Activated T-cell treated with anti-CD3 and anti-CD28 coated beads for 24 hours (primary cell): ENCODE data around the gene OIT3.

Experiments used
- DNase-seq: peaks from one replicate; pipeline ENCODE4 v3.0.0-alpha.2; 2020; ENCODE audit warnings: low read depth

The OIT3 gene

GRCh38 chr10:72893136-72893798 lies at the start of gene OIT3:
Gene OIT3 (plus strand): TSS chr10:72893739. CDS start chr10:72893799, 60 bp downstream.
- no peak for DNase-seq

GRCh38 chr10:72846238-72846637 lies 47.3 kb upstream of the OIT3 start:
- no peak for DNase-seq

- DNase-seq, result no peak
Measured at GRCh38 chr10:72847681-72848080, 45.9 kb upstream of the OIT3 start.

GRCh38 chr10:72850861-72851260 lies 42.7 kb upstream of the OIT3 start:
- no peak for DNase-seq

GRCh38 chr10:72851509-72851908 lies 42.0 kb upstream of the OIT3 start:
- DNase-seq, result no peak

- DNase-seq, result no peak
Measured at GRCh38 chr10:72852508-72852907, 41.0 kb upstream of the OIT3 start.

GRCh38 chr10:72855129-72855528 lies 38.4 kb upstream of the OIT3 start:
- no peak for DNase-seq

- no peak for DNase-seq
Measured at GRCh38 chr10:72855790-72856189, 37.7 kb upstream of the OIT3 start.

- DNase-seq, result no peak
Measured at GRCh38 chr10:72858067-72858466, 35.5 kb upstream of the OIT3 start.

- DNase-seq, result no peak
Measured at GRCh38 chr10:72862957-72863356, 30.6 kb upstream of the OIT3 start.

GRCh38 chr10:72875250-72876055 lies 18.1 kb upstream of the OIT3 start:
- no peak for DNase-seq

GRCh38 chr10:72879245-72879644 lies 14.3 kb upstream of the OIT3 start:
- no peak for DNase-seq

GRCh38 chr10:72881291-72881690 lies 12.2 kb upstream of the OIT3 start:
- no peak for DNase-seq

GRCh38 chr10:72883861-72884260 lies 9.7 kb upstream of the OIT3 start:
- no peak for DNase-seq

- no peak for DNase-seq
Measured at GRCh38 chr10:72885953-72886352, 7.6 kb upstream of the OIT3 start.

- DNase-seq, result no peak
Measured at GRCh38 chr10:72886621-72887020, 6.9 kb upstream of the OIT3 start.

GRCh38 chr10:72887043-72887442 lies 6.5 kb upstream of the OIT3 start:
- DNase-seq, result no peak

GRCh38 chr10:72888151-72888638 lies 5.3 kb upstream of the OIT3 start:
- DNase-seq, result no peak

GRCh38 chr10:72889391-72889831 lies 4.1 kb upstream of the OIT3 start:
- DNase-seq, result no peak

- DNase-seq, result no peak
Measured at GRCh38 chr10:72890086-72890485, 3.5 kb upstream of the OIT3 start.

GRCh38 chr10:72895236-72895850 lies 1.8 kb downstream of the OIT3 start:
- DNase-seq, result no peak

GRCh38 chr10:72898616-72899015 lies 5.1 kb downstream of the OIT3 start:
- no peak for DNase-seq

GRCh38 chr10:72899545-72899944 lies 6.0 kb downstream of the OIT3 start:
- DNase-seq, result no peak
